Measurements from ENCODE around the gene ECHS1. TPM values are rescaled to one million over a fixed set of nuclear protein-coding genes. Genes with fewer than 3 reads are reported as not detected.

Gene ECHS1
- polyA plus RNA-seq, 1 donor from 2014 or later = 122 TPM

DNA sequence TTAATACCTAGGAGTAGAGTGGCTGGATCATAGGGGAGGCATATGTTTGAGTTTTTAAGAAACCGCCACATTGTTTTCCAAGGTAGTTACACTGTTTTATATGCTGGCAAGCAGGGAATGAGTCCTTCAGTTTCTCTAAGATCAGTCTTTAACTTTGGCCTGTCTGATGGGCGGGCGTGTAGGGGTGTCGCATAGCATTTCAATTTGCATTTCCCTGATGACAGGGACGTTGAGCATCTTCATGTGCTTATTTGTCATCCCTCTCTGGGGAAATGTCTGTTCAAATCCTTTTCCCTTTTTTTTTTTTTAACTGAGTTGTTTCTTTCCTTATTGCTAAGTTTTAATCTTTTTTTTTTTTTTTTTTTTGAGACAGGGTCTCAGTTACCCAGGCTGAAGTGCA, 30.6 kb upstream of the ECHS1 start:
- H3K79me2 ChIP-seq (replicated peaks; ENCODE audit: insufficient read depth, low read length) = peaks cover 16% of the 10 kb centered on the region
- no peak overlapping the region for H3K4me2 ChIP-seq (ENCODE audit: low read length)
- no peaks in the 10 kb centered on the region for H3K9me3 ChIP-seq (ENCODE audit: low read length)
- TF ChIP-seq RAD21 (conservative IDR thresholded peaks at IDR 0.05) (no peak), TAF1 (IDR thresholded peaks at IDR 0.05; ENCODE audit: low read depth) (no peak), EZH2 (IDR thresholded peaks at IDR 0.05; ENCODE audit: borderline replicate concordance, insufficient read depth, low read length, poor library complexity, severe bottlenecking) (no peak), MXI1 (conservative IDR thresholded peaks at IDR 0.05; ENCODE audit: poor library complexity, severe bottlenecking) (no peak), POLR2AphosphoS5 (IDR thresholded peaks at IDR 0.05) (no peak), EP300 (conservative IDR thresholded peaks at IDR 0.05; ENCODE audit: poor library complexity, severe bottlenecking) (no peak), SMC3 (conservative IDR thresholded peaks at IDR 0.05; ENCODE audit: poor library complexity) (no peak)
- TF ChIP-seq, protein P1, sequence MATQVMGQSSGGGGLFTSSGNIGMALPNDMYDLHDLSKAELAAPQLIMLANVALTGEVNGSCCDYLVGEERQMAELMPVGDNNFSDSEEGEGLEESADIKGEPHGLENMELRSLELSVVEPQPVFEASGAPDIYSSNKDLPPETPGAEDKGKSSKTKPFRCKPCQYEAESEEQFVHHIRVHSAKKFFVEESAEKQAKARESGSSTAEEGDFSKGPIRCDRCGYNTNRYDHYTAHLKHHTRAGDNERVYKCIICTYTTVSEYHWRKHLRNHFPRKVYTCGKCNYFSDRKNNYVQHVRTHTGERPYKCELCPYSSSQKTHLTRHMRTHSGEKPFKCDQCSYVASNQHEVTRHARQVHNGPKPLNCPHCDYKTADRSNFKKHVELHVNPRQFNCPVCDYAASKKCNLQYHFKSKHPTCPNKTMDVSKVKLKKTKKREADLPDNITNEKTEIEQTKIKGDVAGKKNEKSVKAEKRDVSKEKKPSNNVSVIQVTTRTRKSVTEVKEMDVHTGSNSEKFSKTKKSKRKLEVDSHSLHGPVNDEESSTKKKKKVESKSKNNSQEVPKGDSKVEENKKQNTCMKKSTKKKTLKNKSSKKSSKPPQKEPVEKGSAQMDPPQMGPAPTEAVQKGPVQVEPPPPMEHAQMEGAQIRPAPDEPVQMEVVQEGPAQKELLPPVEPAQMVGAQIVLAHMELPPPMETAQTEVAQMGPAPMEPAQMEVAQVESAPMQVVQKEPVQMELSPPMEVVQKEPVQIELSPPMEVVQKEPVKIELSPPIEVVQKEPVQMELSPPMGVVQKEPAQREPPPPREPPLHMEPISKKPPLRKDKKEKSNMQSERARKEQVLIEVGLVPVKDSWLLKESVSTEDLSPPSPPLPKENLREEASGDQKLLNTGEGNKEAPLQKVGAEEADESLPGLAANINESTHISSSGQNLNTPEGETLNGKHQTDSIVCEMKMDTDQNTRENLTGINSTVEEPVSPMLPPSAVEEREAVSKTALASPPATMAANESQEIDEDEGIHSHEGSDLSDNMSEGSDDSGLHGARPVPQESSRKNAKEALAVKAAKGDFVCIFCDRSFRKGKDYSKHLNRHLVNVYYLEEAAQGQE (IDR thresholded peaks at IDR 0.05; ENCODE audit: borderline replicate concordance) = no peak
- TF ChIP-seq, protein P2, sequence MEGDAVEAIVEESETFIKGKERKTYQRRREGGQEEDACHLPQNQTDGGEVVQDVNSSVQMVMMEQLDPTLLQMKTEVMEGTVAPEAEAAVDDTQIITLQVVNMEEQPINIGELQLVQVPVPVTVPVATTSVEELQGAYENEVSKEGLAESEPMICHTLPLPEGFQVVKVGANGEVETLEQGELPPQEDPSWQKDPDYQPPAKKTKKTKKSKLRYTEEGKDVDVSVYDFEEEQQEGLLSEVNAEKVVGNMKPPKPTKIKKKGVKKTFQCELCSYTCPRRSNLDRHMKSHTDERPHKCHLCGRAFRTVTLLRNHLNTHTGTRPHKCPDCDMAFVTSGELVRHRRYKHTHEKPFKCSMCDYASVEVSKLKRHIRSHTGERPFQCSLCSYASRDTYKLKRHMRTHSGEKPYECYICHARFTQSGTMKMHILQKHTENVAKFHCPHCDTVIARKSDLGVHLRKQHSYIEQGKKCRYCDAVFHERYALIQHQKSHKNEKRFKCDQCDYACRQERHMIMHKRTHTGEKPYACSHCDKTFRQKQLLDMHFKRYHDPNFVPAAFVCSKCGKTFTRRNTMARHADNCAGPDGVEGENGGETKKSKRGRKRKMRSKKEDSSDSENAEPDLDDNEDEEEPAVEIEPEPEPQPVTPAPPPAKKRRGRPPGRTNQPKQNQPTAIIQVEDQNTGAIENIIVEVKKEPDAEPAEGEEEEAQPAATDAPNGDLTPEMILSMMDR (IDR thresholded peaks at IDR 0.05; ENCODE audit: poor library complexity, severe bottlenecking) = no peak
- H3K27ac ChIP-seq (ENCODE audit: low read length) = no peak overlapping the region
- H3K4me3 ChIP-seq (ENCODE audit: low read length) = no peak overlapping the region
- H3F3A ChIP-seq (ENCODE audit: insufficient read depth, low read length, poor library complexity, severe bottlenecking) = no peaks in the 10 kb centered on the region
- no peaks in the 10 kb centered on the region for H3K36me3 ChIP-seq (ENCODE audit: insufficient read depth, low read length)
- H3K27me3 ChIP-seq (ENCODE audit: insufficient read depth, low read depth, low read length) = no peaks in the 10 kb centered on the region
- no peaks in the 10 kb centered on the region for H3K9me2 ChIP-seq (ENCODE audit: insufficient read depth, low read length)
- H3K9ac ChIP-seq (ENCODE audit: low read length) = no peak overlapping the region
- H2AFZ ChIP-seq (ENCODE audit: low read depth, low read length) = no peak overlapping the region
- H4K20me1 ChIP-seq (ENCODE audit: insufficient read depth) = no peaks in the 10 kb centered on the region

DNA sequence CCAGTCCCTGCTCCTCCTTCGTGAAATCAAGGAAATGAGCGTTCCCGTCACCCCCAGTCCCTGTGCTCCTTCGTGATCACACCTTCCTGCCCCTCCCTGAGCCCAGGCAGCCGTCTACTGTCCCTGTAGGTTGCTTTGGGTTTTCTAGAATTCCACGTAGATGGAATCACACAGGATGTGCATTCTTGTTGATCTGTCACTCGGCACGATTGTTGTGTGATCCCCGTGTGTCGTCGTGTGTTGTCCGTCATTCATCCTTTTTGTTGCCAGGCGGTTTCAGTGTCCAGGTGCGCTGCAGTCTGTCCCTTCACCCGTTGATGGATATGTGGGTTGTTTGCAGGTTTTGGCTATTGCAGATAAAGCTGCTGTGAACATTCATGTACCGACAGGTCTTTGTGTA, 30.2 kb upstream of the ECHS1 start:
- no peaks in the 10 kb centered on the region for H3K9me3 ChIP-seq (ENCODE audit: low read length)
- no peak overlapping the region for H3K9ac ChIP-seq (ENCODE audit: low read length)
- H3K27ac ChIP-seq (ENCODE audit: low read length) = no peak overlapping the region
- H3K79me2 ChIP-seq (replicated peaks; ENCODE audit: insufficient read depth, low read length) = peaks cover 14% of the 10 kb centered on the region
- H3K4me2 ChIP-seq (ENCODE audit: low read length) = no peak overlapping the region
- H3F3A ChIP-seq (ENCODE audit: insufficient read depth, low read length, poor library complexity, severe bottlenecking) = no peaks in the 10 kb centered on the region
- no peak overlapping the region for H2AFZ ChIP-seq (ENCODE audit: low read depth, low read length)
- no peak overlapping the region for H3K4me3 ChIP-seq (ENCODE audit: low read length)
- no peaks in the 10 kb centered on the region for H3K27me3 ChIP-seq (ENCODE audit: insufficient read depth, low read depth, low read length)
- TF ChIP-seq, protein P2 (IDR thresholded peaks at IDR 0.05; ENCODE audit: poor library complexity, severe bottlenecking) = no peak
- no peak for TF ChIP-seq MXI1 (conservative IDR thresholded peaks at IDR 0.05; ENCODE audit: poor library complexity, severe bottlenecking)
- TF ChIP-seq, protein P1 (IDR thresholded peaks at IDR 0.05; ENCODE audit: borderline replicate concordance) = no peak
- no peak for TF ChIP-seq EP300 (conservative IDR thresholded peaks at IDR 0.05; ENCODE audit: poor library complexity, severe bottlenecking)
- no peak for TF ChIP-seq EZH2 (IDR thresholded peaks at IDR 0.05; ENCODE audit: borderline replicate concordance, insufficient read depth, low read length, poor library complexity, severe bottlenecking)
- no peak for TF ChIP-seq TAF1 (IDR thresholded peaks at IDR 0.05; ENCODE audit: low read depth)
- no peak for TF ChIP-seq POLR2AphosphoS5 (IDR thresholded peaks at IDR 0.05)
- no peaks in the 10 kb centered on the region for H3K9me2 ChIP-seq (ENCODE audit: insufficient read depth, low read length)
- no peaks in the 10 kb centered on the region for H3K36me3 ChIP-seq (ENCODE audit: insufficient read depth, low read length)
- no peaks in the 10 kb centered on the region for H4K20me1 ChIP-seq (ENCODE audit: insufficient read depth)

Measured in neural cell (in vitro differentiated cells).